ENCODE data around the gene SNX24.

Gene SNX24

GRCh38 chr5:122924203-122924602, 78.8 kb downstream of the SNX24 start:
- DNase-seq = no peak

- DNase-seq = no peak
Measured at GRCh38 chr5:122924719-122925395, 79.4 kb downstream of the SNX24 start.

- no peak for DNase-seq
Measured at GRCh38 chr5:122929001-122929400, 83.6 kb downstream of the SNX24 start.

GRCh38 chr5:122929980-122930379, 84.6 kb downstream of the SNX24 start:
- DNase-seq = no peak

- no peak for DNase-seq
Measured at GRCh38 chr5:122933956-122934355, 88.5 kb downstream of the SNX24 start.

GRCh38 chr5:122936088-122936487, 90.7 kb downstream of the SNX24 start:
- no peak for DNase-seq

GRCh38 chr5:122937914-122938313, 92.5 kb downstream of the SNX24 start:
- DNase-seq = no peak

GRCh38 chr5:122940890-122941289, 95.5 kb downstream of the SNX24 start:
- DNase-seq = no peak

GRCh38 chr5:122941737-122942136, 96.3 kb downstream of the SNX24 start:
- no peak for DNase-seq

- DNase-seq = no peak
Measured at GRCh38 chr5:122942164-122942914, 96.9 kb downstream of the SNX24 start.

- no peak for DNase-seq
Measured at GRCh38 chr5:122943050-122943698, 97.8 kb downstream of the SNX24 start.

- DNase-seq = no peak
Measured at GRCh38 chr5:122944051-122944450, 98.6 kb downstream of the SNX24 start.

GRCh38 chr5:122947372-122947771, 102.0 kb downstream of the SNX24 start:
- no peak for DNase-seq

- DNase-seq = no peak
Measured at GRCh38 chr5:122947772-122948171, 102.4 kb downstream of the SNX24 start.

- no peak for DNase-seq
Measured at GRCh38 chr5:122948319-122948718, 102.9 kb downstream of the SNX24 start.

- no peak for DNase-seq
Measured at GRCh38 chr5:122951658-122952057, 106.2 kb downstream of the SNX24 start.

- no peak for DNase-seq
Measured at GRCh38 chr5:122954719-122955118, 109.3 kb downstream of the SNX24 start.

- no peak for DNase-seq
Measured at GRCh38 chr5:122957457-122957856, 112.0 kb downstream of the SNX24 start.

- no peak for DNase-seq
Measured at GRCh38 chr5:122959740-122960445, 114.5 kb downstream of the SNX24 start.

GRCh38 chr5:122963305-122963704, 117.9 kb downstream of the SNX24 start:
- no peak for DNase-seq

- DNase-seq = no peak
Measured at GRCh38 chr5:122965111-122965510, 119.7 kb downstream of the SNX24 start.

GRCh38 chr5:122967085-122967484, 121.7 kb downstream of the SNX24 start:
- no peak for DNase-seq

GRCh38 chr5:122967625-122968024, 122.2 kb downstream of the SNX24 start:
- no peak for DNase-seq
